DOHH2 (cell line): Measurements from ENCODE around the gene SLBP.

Source experiments
- H3F3A ChIP-seq: fragments of 200-600 bp; sonication (generic), shearing (Covaris generic); 2 replicates; pipeline ENCODE4 v1.6.0; 2016; ENCODE audit warnings: antibody characterized with exemption, mild to moderate bottlenecking; ENCODE audit not compliant: control insufficient read depth, insufficient read depth
- H3K27ac ChIP-seq: fragments of 200-600 bp; sonication (generic); 2 replicates; pipeline ENCODE4 v1.5.1; 2014; ENCODE audit warnings: low read depth, mild to moderate bottlenecking, low read length, moderate library complexity
- H3K27me3 ChIP-seq: fragments of 200-600 bp; sonication (generic); 2 replicates; pipeline ENCODE4 v1.6.1; 2014; ENCODE audit warnings: mild to moderate bottlenecking, low read length, mixed read lengths; ENCODE audit not compliant: control insufficient read depth
- H3K36me3 ChIP-seq: fragments of 200-600 bp; sonication (generic); 2 replicates; pipeline ENCODE4 v1.6.1; 2014; ENCODE audit warnings: mild to moderate bottlenecking, low read length, moderate library complexity, mixed read lengths; ENCODE audit not compliant: control insufficient read depth
- H3K4me1 ChIP-seq: fragments of 200-600 bp; sonication (generic); 2 replicates; pipeline ENCODE4 v1.6.1; 2014; ENCODE audit warnings: mild to moderate bottlenecking, low read length, mixed read lengths; ENCODE audit not compliant: control insufficient read depth
- H3K4me2 ChIP-seq: fragments of 200-600 bp; sonication (generic); 2 replicates; pipeline ENCODE4 v1.6.0; 2014; ENCODE audit warnings: mild to moderate bottlenecking, low read length, moderate library complexity
- H3K4me3 ChIP-seq: fragments of 200-600 bp; sonication (generic); 2 replicates; pipeline ENCODE4 v1.5.1; 2014; ENCODE audit warnings: mild to moderate bottlenecking, low read length, mixed read lengths
- H3K79me2 ChIP-seq: fragments of 200-600 bp; sonication (generic); 2 replicates; pipeline ENCODE4 v1.6.1; 2014; ENCODE audit warnings: mild to moderate bottlenecking, low read length, mixed read lengths; ENCODE audit not compliant: control insufficient read depth
- H3K9me2 ChIP-seq: fragments of 200-600 bp; sonication (generic); replicated peaks from 2 replicates; pipeline ENCODE4 v1.6.1; 2014; ENCODE audit warnings: mild to moderate bottlenecking, low read length, mixed read lengths; ENCODE audit not compliant: control insufficient read depth
- H3K9me3 ChIP-seq: fragments of 200-600 bp; sonication (generic); 2 replicates; pipeline ENCODE4 v1.6.1; 2014; ENCODE audit warnings: antibody characterized with exemption, low read length, mixed read lengths; ENCODE audit not compliant: control insufficient read depth, insufficient read depth
- H4K20me1 ChIP-seq: fragments of 200-600 bp; sonication (generic); 2 replicates; pipeline ENCODE4 v1.6.0; 2014; ENCODE audit warnings: low read depth, mild to moderate bottlenecking, antibody characterized with exemption, low read length, moderate library complexity; ENCODE audit not compliant: control insufficient read depth, insufficient read depth
- EZH2phosphoT487 ChIP-seq: fragments of 200-600 bp; sonication (generic); IDR thresholded peaks from 2 replicates; pipeline ENCODE4 v1.6.1; 2017; ENCODE audit warnings: borderline replicate concordance, mild to moderate bottlenecking, antibody characterized with exemption, low read length, moderate library complexity, mixed read lengths
- TF ChIP-seq, protein P1 (sequence below): fragments of 200-600 bp; sonication (generic); IDR thresholded peaks from one replicate; pipeline ENCODE4 v1.5.1; 2014; ENCODE audit warnings: antibody characterized with exemption, mild to moderate bottlenecking, low read depth, low read length; ENCODE audit not compliant: poor library complexity, severe bottlenecking

Gene SLBP

DNA sequence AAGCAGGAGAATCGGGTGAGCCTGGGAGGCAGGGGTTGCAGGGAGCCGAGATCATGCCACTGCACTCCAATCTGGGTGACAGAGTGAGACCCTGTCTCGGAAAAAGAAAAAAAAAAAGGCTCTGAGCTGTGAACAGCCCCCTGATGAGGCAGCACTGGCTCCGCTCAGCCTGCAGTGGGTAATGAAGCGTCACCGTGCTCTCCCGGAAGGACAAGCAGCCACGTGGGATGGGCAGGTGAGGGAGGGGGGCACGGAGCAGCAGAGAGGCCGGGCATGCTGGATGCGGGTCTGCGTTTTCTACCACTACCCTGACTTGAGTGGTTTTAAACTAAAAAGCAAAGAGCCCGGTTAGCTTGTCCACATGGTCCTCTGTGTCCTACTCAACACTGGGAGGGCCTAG, 24.7 kb upstream of the SLBP start:
- Histone ChIP-seq H3F3A (peaks cover 13% of the 10 kb centered on the region), H3K79me2 (peaks cover 35% of the 10 kb centered on the region), H3K9me3 (no peaks in the 10 kb centered on the region), H3K4me3 (no peak overlapping the region), H3K36me3 (peaks cover 100% of the 10 kb centered on the region), H3K9me2 (no peaks in the 10 kb centered on the region), H3K4me1 (no peaks in the 10 kb centered on the region), H3K27ac (no peak overlapping the region), H3K4me2 (no peak overlapping the region), H4K20me1 (peaks cover 9% of the 10 kb centered on the region), H3K27me3 (no peaks in the 10 kb centered on the region)
- TF ChIP-seq, protein P1, sequence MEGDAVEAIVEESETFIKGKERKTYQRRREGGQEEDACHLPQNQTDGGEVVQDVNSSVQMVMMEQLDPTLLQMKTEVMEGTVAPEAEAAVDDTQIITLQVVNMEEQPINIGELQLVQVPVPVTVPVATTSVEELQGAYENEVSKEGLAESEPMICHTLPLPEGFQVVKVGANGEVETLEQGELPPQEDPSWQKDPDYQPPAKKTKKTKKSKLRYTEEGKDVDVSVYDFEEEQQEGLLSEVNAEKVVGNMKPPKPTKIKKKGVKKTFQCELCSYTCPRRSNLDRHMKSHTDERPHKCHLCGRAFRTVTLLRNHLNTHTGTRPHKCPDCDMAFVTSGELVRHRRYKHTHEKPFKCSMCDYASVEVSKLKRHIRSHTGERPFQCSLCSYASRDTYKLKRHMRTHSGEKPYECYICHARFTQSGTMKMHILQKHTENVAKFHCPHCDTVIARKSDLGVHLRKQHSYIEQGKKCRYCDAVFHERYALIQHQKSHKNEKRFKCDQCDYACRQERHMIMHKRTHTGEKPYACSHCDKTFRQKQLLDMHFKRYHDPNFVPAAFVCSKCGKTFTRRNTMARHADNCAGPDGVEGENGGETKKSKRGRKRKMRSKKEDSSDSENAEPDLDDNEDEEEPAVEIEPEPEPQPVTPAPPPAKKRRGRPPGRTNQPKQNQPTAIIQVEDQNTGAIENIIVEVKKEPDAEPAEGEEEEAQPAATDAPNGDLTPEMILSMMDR: no peak
- TF ChIP-seq EZH2phosphoT487: no peak

GRCh38 chr4:1735215-1735614, 23.1 kb upstream of the SLBP start:
- no peak overlapping the region for H3K27ac ChIP-seq
- peaks cover 51% of the 10 kb centered on the region for H3K79me2 ChIP-seq
- no peak overlapping the region for H3K4me3 ChIP-seq
- peaks cover 100% of the 10 kb centered on the region for H3K36me3 ChIP-seq
- H3K4me1 ChIP-seq: no peaks in the 10 kb centered on the region
- H3K27me3 ChIP-seq: no peaks in the 10 kb centered on the region
- no peaks in the 10 kb centered on the region for H3K9me3 ChIP-seq
- H3F3A ChIP-seq: peaks cover 3% of the 10 kb centered on the region; the same call in 1 of the 2 replicates
- H4K20me1 ChIP-seq: peaks cover 15% of the 10 kb centered on the region
- TF ChIP-seq EZH2phosphoT487: no peak
- TF ChIP-seq, protein P1: no peak
- H3K4me2 ChIP-seq: no peak overlapping the region
- H3K9me2 ChIP-seq: no peaks in the 10 kb centered on the region

GRCh38 chr4:1732911-1733310, 20.8 kb upstream of the SLBP start:
- Histone ChIP-seq H3K79me2 (peaks cover 74% of the 10 kb centered on the region), H3K9me2 (no peaks in the 10 kb centered on the region), H3F3A (peaks cover 3% of the 10 kb centered on the region; the same call in 1 of the 2 replicates), H3K4me2 (no peak overlapping the region), H3K4me1 (peaks cover 3% of the 10 kb centered on the region; the same call in 1 of the 2 replicates), H3K27me3 (no peaks in the 10 kb centered on the region), H3K36me3 (peaks cover 99% of the 10 kb centered on the region), H3K27ac (no peak overlapping the region), H3K9me3 (no peaks in the 10 kb centered on the region), H4K20me1 (peaks cover 26% of the 10 kb centered on the region), H3K4me3 (no peak overlapping the region)
- no peak for TF ChIP-seq EZH2phosphoT487
- TF ChIP-seq, protein P1: no peak
